ENCODE results near the gene NOVA2. TPM values are rescaled to one million over a fixed set of nuclear protein-coding genes. Genes with fewer than 3 reads are reported as not detected.

Gene NOVA2
- polyA plus RNA-seq, 3 donors = not detected

DNA sequence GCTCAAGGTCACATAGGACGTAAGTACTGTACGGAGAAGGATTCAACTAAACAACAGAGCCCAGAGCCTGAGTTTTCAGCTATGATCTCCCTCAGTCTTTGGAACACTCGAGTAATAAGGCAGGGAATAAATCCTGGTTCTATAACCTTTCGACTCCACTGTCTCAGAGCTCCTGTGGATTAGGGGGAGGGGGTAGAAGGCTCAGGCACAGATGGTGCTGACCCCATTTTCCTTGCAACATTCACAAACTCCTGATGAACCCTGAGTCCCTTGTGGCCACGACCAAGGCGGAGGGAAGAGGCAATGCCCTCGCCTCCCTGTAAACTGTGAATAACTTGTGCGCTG lies 21.4 kb downstream of the NOVA2 start:
- Histone ChIP-seq H3K27ac (ENCODE audit: low read depth in 1 of 2, low read length in 2 of 2) (no peak overlapping the region), H3K27me3 (ENCODE audit: control insufficient read depth in 2 of 2, insufficient read depth in 2 of 2, low read length in 2 of 2) (peaks cover 0 to 2% of the 10 kb centered on the region in 2 donors), H3K36me3 (replicated peaks in 1 of 2; ENCODE audit: control insufficient read depth in 1 of 2, insufficient read depth in 2 of 2, low read length in 2 of 2) (no peaks in the 10 kb centered on the region), H3K9ac (ENCODE audit: insufficient read depth, low read length, poor library complexity, severe bottlenecking) (no peak overlapping the region), H3K4me3 (replicated peaks in 1 of 3; ENCODE audit: low read depth in 2 of 3, low read length in 3 of 3) (no peak overlapping the region), H3K79me2 (ENCODE audit: insufficient read depth, low read length) (no peaks in the 10 kb centered on the region), H4K20me1 (ENCODE audit: insufficient read depth, low read length) (no peaks in the 10 kb centered on the region), H3K9me3 (replicated peaks in 1 of 2; ENCODE audit: control insufficient read depth in 1 of 2, insufficient read depth in 1 of 2, low read length in 2 of 2) (peaks cover 6 to 7% of the 10 kb centered on the region in 2 donors), H3K4me1 (ENCODE audit: control insufficient read depth in 1 of 2, insufficient read depth in 2 of 2, low read length in 2 of 2) (peaks cover 8 to 10% of the 10 kb centered on the region in 2 donors), H3K4me2 (replicated peaks; ENCODE audit: extremely low read depth, low read length, poor library complexity, severe bottlenecking) (no peak overlapping the region), H2AFZ (ENCODE audit: insufficient read depth, low read depth, low read length, poor library complexity, severe bottlenecking) (no peak overlapping the region)
- no peaks in the 10 kb centered on the region for H3K36me3 Mint-ChIP-seq
- WGBS (ENCODE audit: insufficient coverage) = 38% methylated on average over 5 of the region's 8 CpGs
- no peak overlapping the region for H3K4me3 Mint-ChIP-seq
- no peak for TF ChIP-seq CTCF (IDR thresholded peaks at IDR 0.05)
- no peak for DNase-seq
- H3K4me1 Mint-ChIP-seq = peaks cover 5% of the 10 kb centered on the region
- peaks cover 14 to 20% (median 18%) of the 10 kb centered on the region in 3 donors for H3K27me3 Mint-ChIP-seq (ENCODE audit: low read depth in 3 of 3)
- intact Hi-C loops (cut with micrococcal nuclease) = no loop called here
- H3K27ac Mint-ChIP-seq = no peak overlapping the region
- H3K9me3 Mint-ChIP-seq = peaks cover 4 to 11% (median 5%) of the 10 kb centered on the region in 7 donors

DNA sequence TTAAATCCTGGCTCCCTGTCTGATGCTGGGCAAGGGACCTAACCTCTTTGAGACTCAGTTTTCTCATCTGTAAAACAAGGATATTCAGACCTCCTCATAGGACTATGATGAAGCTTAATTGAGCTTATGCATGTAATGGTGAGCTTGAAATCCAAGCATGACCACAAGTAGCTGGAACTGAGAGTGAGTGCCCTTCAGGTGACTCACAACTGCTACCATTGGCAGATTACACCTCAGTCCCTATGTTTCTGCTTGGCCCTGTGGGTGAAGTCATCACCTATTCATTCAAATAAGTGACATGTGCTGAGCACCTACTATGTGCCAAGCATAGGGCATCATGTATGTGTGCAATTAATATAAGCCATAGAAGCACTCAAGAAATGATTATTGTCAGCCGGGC lies 25.7 kb downstream of the NOVA2 start:
- Histone ChIP-seq H3K27me3 (ENCODE audit: control insufficient read depth in 2 of 2, insufficient read depth in 2 of 2, low read length in 2 of 2) (peaks cover 0 to 5% of the 10 kb centered on the region in 2 donors), H4K20me1 (ENCODE audit: insufficient read depth, low read length) (no peaks in the 10 kb centered on the region), H3K79me2 (ENCODE audit: insufficient read depth, low read length) (no peaks in the 10 kb centered on the region), H3K36me3 (replicated peaks in 1 of 2; ENCODE audit: control insufficient read depth in 1 of 2, insufficient read depth in 2 of 2, low read length in 2 of 2) (no peaks in the 10 kb centered on the region), H3K9ac (ENCODE audit: insufficient read depth, low read length, poor library complexity, severe bottlenecking) (no peak overlapping the region), H3K9me3 (replicated peaks in 1 of 2; ENCODE audit: control insufficient read depth in 1 of 2, insufficient read depth in 1 of 2, low read length in 2 of 2) (peaks cover under 1 to 2% of the 10 kb centered on the region in 2 donors), H3K4me1 (ENCODE audit: control insufficient read depth in 1 of 2, insufficient read depth in 2 of 2, low read length in 2 of 2) (peaks cover 4 to 6% of the 10 kb centered on the region in 2 donors), H3K27ac (ENCODE audit: low read depth in 1 of 2, low read length in 2 of 2) (no peak overlapping the region), H2AFZ (ENCODE audit: insufficient read depth, low read depth, low read length, poor library complexity, severe bottlenecking) (no peak overlapping the region), H3K4me2 (replicated peaks; ENCODE audit: extremely low read depth, low read length, poor library complexity, severe bottlenecking) (no peak overlapping the region), H3K4me3 (replicated peaks in 1 of 3; ENCODE audit: low read depth in 2 of 3, low read length in 3 of 3) (no peak overlapping the region)
- H3K27me3 Mint-ChIP-seq (ENCODE audit: low read depth in 3 of 3) = peaks cover 12 to 21% (median 20%) of the 10 kb centered on the region in 3 donors
- no peak overlapping the region for H3K4me3 Mint-ChIP-seq
- H3K9me3 Mint-ChIP-seq = peaks cover 0 to 7% (median 4%) of the 10 kb centered on the region in 7 donors
- H3K4me1 Mint-ChIP-seq = peaks cover under 1% of the 10 kb centered on the region
- 100% methylated on average over 1 of the region's 1 CpG for WGBS (ENCODE audit: insufficient coverage)
- DNase-seq = no peak
- no peaks in the 10 kb centered on the region for H3K36me3 Mint-ChIP-seq
- no peak overlapping the region for H3K27ac Mint-ChIP-seq
- intact Hi-C loops (cut with micrococcal nuclease) = no loop called here
- TF ChIP-seq CTCF (IDR thresholded peaks at IDR 0.05) = no peak

All from CD14-positive monocyte (primary cell).